Tibial artery (tissue), 4 donors: ENCODE measurements around the gene PHTF2.

Source experiments
- DNase-seq, 2 donors: peaks; one replicate each; pipeline ENCODE4 v3.0.0-alpha.2; 2019
- H3K27ac ChIP-seq, 2 donors: fragments of 200-600 bp; sonication (generic) in 1 of 2; 1 replicate in 1 of 2; 2 replicates in 1 of 2; pipeline ENCODE4 v1.5.1; 2018 to 2019; ENCODE audit warnings: mild to moderate bottlenecking in 1 of 2
- H3K27me3 ChIP-seq, 2 donors: fragments of 200-600 bp; sonication (generic) in 1 of 2; one replicate each; pipeline versions ENCODE4 v1.5.1 to v1.6.0; 2016 to 2019
- H3K36me3 ChIP-seq, 3 donors: fragments of 200-600 bp; sonication (generic) in 2 of 3; one replicate each; pipeline ENCODE4 v1.5.1; 2016 to 2019; ENCODE audit warnings: mild to moderate bottlenecking in 2 of 3
- H3K4me1 ChIP-seq, 4 donors: fragments of 200-600 bp; sonication (generic) in 2 of 4; 1 replicate in 3 of 4; 2 replicates in 1 of 4; pipeline ENCODE4 v1.5.1; 2016 to 2019
- H3K4me3 ChIP-seq, 2 donors: fragments of 200-600 bp; sonication (generic) in 1 of 2; 1 replicate in 1 of 2; 2 replicates in 1 of 2; pipeline ENCODE4 v1.5.1; 2018 to 2019; ENCODE audit warnings: mild to moderate bottlenecking in 2 of 2
- H3K9me3 ChIP-seq, 3 donors: fragments of 200-600 bp; sonication (generic) in 1 of 3; one replicate each; pipeline ENCODE4 v1.5.1; 2016 to 2019
- intact Hi-C: fragments of 100-400 bp; cut with DNase I; formaldehyde crosslinking; loops from one replicate; pipeline ENCODE4 v1.15.0; 2023; ENCODE audit warnings: low total_unique reads
- TF ChIP-seq, protein P1 (sequence below), 2 experiments: fragments of 200-600 bp in 1 of 2; fragments of 450-650 bp in 1 of 2; IDR thresholded peaks; one replicate each; pipeline ENCODE4 v1.5.1; 2017 to 2019; ENCODE audit warnings: antibody characterized with exemption in 2 of 2, mild to moderate bottlenecking in 1 of 2, moderate library complexity in 1 of 2

The PHTF2 gene

DNA sequence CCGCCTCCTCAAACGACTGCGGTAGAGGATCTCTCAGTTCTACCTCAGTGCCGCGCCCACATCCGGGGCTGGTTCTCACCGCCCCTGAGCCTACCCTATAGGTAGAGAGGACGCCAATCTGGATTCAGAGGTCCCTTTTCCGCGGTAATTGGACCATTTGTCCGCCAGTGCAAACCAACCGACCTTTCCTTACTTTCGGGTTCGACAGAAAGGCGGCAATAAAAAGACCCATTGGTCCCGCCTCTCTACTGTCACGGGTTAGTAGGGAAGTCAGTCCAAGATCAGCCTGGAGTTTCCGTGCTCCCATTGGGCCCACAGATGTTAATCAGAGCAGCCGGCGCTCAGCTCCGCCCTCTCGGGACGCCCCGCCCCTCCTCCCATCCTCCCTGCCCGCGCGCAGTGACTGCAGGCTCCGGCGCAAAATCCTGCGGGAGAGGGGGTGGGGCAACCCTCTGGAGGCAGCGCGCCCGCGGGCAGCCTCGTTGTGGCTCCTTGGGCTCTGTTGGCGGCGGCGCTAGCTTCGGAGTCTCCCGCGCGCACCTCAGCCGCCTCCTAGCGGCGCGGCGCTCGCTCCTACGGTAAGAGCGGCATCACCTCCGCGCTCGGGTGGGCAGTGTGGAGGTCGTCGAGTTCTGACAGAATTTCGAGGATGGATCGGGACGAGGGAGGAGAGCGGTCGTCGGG lies at the start of gene PHTF2, which contains the start of gene TMEM60:
PHTF2 (plus strand) TSS at position 380 of the 684 bp plus-strand sequence.
TMEM60 (minus strand) TSS at position 41 of the 684 bp plus-strand sequence. CDS start 4,061 bp downstream, outside the sequence.
- Histone ChIP-seq H3K4me3 (peak within 1 kb of the TSS; percentile 89 to 97), H3K27me3 (no peaks in the 10 kb centered on the region), H3K4me1 (peaks cover 0 to 38% (median 21%) of the 10 kb centered on the region in 4 donors), H3K27ac (peak within 1 kb of the TSS; percentile 92 to 93), H3K9me3 (no peaks in the 10 kb centered on the region), H3K36me3 (peaks cover 0 to 4% (median 0%) of the 10 kb centered on the region in 3 donors)
- DNase-seq: peak; percentile 99 to 100
- TF ChIP-seq, protein P1, sequence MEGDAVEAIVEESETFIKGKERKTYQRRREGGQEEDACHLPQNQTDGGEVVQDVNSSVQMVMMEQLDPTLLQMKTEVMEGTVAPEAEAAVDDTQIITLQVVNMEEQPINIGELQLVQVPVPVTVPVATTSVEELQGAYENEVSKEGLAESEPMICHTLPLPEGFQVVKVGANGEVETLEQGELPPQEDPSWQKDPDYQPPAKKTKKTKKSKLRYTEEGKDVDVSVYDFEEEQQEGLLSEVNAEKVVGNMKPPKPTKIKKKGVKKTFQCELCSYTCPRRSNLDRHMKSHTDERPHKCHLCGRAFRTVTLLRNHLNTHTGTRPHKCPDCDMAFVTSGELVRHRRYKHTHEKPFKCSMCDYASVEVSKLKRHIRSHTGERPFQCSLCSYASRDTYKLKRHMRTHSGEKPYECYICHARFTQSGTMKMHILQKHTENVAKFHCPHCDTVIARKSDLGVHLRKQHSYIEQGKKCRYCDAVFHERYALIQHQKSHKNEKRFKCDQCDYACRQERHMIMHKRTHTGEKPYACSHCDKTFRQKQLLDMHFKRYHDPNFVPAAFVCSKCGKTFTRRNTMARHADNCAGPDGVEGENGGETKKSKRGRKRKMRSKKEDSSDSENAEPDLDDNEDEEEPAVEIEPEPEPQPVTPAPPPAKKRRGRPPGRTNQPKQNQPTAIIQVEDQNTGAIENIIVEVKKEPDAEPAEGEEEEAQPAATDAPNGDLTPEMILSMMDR (IDR thresholded peaks at IDR 0.05): peak; percentile 52 to 57
- intact Hi-C loops: loop anchor here (2.0 kb wide), 1 partner anchor 102 kb away; the partner anchor contains the start of gene RSBN1L

DNA sequence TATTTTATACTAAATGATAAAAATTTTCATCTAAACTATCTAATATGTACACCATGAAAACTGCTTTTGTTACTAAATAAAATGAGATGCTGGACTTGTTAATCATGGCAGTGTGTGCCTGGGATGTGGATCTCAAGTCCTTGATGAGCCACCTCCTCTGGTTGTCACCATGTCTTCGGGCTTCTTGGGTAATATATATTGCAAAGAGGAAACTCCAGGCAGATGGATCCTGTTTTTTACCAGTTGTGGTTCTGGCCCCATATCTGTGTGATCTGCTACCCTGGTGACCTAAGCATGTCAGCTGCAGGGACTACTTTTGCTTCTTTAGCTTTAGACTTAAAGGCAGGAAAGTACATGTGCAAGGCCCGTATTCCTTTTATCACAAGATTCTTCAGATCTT lies 46.6 kb upstream of the PHTF2 start:
- Histone ChIP-seq H3K9me3 (no peaks in the 10 kb centered on the region), H3K4me1 (peaks cover 0 to 11% (median 2%) of the 10 kb centered on the region in 4 donors), H3K27ac (no peak overlapping the region), H3K36me3 (peaks cover 6 to 12% (median 11%) of the 10 kb centered on the region in 3 donors), H3K27me3 (no peaks in the 10 kb centered on the region), H3K4me3 (no peak overlapping the region)
- intact Hi-C loops: no loop called here
- TF ChIP-seq, protein P1 (IDR thresholded peaks at IDR 0.05): no peak
- no peak for DNase-seq

DNA sequence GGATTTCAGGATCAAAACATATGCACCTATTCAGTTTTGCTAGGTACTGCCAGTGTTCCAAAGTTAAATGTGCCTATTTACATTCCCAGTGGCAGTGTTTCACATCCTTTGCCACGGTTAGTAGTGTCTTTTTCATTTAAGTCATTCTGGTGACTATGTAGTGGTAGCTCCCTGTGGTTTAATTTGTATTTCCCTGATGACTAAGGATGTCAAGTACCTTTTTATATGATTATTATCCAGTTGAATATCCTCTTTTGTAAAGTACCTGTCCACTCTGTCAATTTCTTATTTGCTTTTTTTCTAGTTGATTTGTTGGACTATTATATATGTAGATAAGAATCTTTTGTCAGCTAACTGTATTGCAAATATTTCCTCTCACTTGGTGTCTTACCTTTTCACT lies 45.4 kb upstream of the PHTF2 start:
- H3K9me3 ChIP-seq: no peaks in the 10 kb centered on the region
- TF ChIP-seq, protein P1 (IDR thresholded peaks at IDR 0.05): no peak
- H3K36me3 ChIP-seq: peaks cover 6 to 12% (median 11%) of the 10 kb centered on the region in 3 donors
- intact Hi-C loops: no loop called here
- no peak overlapping the region for H3K4me3 ChIP-seq
- no peak for DNase-seq
- H3K27ac ChIP-seq: no peak overlapping the region
- H3K27me3 ChIP-seq: no peaks in the 10 kb centered on the region
- H3K4me1 ChIP-seq: peaks cover 0 to 9% (median 2%) of the 10 kb centered on the region in 4 donors

DNA sequence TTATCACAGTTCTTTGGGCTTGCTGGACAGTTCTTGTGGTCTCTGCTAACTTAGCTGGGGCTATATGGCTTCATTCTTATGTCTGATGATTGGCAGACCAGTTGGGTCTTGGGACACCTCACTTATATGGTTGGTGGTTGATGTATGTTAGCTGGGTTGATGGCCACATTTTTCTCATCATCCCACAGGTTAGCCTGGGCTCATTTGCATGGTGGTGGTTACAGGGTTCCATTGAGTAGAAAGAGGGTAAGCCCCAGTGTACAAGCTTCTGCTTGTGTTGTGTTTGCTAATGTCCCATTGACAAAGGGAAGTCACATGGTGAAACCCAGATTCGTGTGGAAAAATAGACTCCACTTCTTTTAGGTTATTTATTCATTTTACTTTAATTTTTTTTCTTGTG lies 41.0 kb upstream of the PHTF2 start:
- no peaks in the 10 kb centered on the region for H3K36me3 ChIP-seq
- peaks cover 0 to 26% (median 11%) of the 10 kb centered on the region in 4 donors for H3K4me1 ChIP-seq
- intact Hi-C loops: loop anchor here (5.0 kb wide), 1 partner anchor 100 kb away; no protein-coding TSS in a partner anchor
- H3K27ac ChIP-seq: no peak overlapping the region
- H3K9me3 ChIP-seq: no peaks in the 10 kb centered on the region
- H3K27me3 ChIP-seq: no peaks in the 10 kb centered on the region
- H3K4me3 ChIP-seq: no peak overlapping the region
- DNase-seq: no peak
- TF ChIP-seq, protein P1 (IDR thresholded peaks at IDR 0.05): no peak

DNA sequence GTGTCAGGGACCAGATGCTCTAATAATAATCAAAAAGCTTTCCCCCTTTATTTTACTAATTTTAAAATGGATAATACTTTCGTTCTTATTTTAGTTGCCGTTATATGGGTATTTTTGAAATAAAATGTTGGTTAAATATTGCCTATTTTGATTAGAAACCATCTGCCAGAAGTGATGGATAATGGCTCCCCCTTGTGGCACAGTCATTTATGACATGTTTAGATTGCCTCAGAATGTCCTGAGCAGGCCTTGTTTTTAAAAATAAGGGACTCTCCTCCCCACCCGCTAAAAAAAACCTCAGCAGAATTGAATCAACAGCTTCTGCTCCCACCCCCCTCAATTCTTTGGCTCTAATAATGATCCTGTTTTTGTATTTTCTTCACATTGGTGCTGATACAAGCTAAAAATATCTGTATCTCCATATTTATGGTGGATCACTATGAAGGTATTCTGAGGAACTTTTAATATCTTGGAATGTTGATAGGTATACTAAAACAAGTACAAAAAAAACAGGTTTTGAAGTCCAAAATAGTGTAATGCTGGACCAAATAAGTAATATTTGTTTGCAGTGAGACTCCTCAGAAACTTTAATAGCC lies 39.2 kb upstream of the PHTF2 start:
- Histone ChIP-seq H3K36me3 (no peaks in the 10 kb centered on the region), H3K27me3 (no peaks in the 10 kb centered on the region), H3K4me3 (no peak overlapping the region), H3K4me1 (peaks cover 0 to 34% (median 9%) of the 10 kb centered on the region in 4 donors), H3K9me3 (no peaks in the 10 kb centered on the region), H3K27ac (peak overlapping the region in 1 of 2 donors; percentile 13)
- intact Hi-C loops: loop anchor here (5.0 kb wide), 1 partner anchor 102 kb away; no protein-coding TSS in a partner anchor
- peak in 1 of 2 donors; percentile 66 for DNase-seq
- TF ChIP-seq, protein P1 (IDR thresholded peaks at IDR 0.05): peak; percentile 78 to 85
